Measurements from ENCODE around the gene PALM. TPM values are rescaled to one million over a fixed set of nuclear protein-coding genes. Genes with fewer than 3 reads are reported as not detected.

The PALM gene
- total RNA-seq, 1 donor from 2014 or later = 13.9 TPM

- Histone ChIP-seq H3K4me3 (no peak overlapping the region), H3K9ac (no peak overlapping the region), H4K20me1 (ENCODE audit: low read depth) (no peaks in the 10 kb centered on the region), H3K79me2 (ENCODE audit: low read depth) (no peaks in the 10 kb centered on the region), H2AFZ (replicated peaks) (no peak overlapping the region), H3K27me3 (no peaks in the 10 kb centered on the region), H3K4me2 (no peak overlapping the region), H3K36me3 (no peaks in the 10 kb centered on the region), H3K27ac (no peak overlapping the region), H3F3A (ENCODE audit: low read depth) (peaks cover 3% of the 10 kb centered on the region), H3K4me1 (peaks cover 2% of the 10 kb centered on the region), H3K9me3 (ENCODE audit: low read depth) (no peaks in the 10 kb centered on the region)
- Mint-ChIP-seq H3K4me1 (peaks cover 5% of the 10 kb centered on the region), H3K4me3 (no peak overlapping the region), H3K9me3 (peaks cover 20% of the 10 kb centered on the region), H3K27me3 (ENCODE audit: insufficient read depth, low read depth) (peaks cover 11% of the 10 kb centered on the region), H3K36me3 (peaks cover 3% of the 10 kb centered on the region), H3K27ac (no peak overlapping the region)
- no peak for DNase-seq (ENCODE audit: low spot score)
- no peak for TF ChIP-seq CTCF (IDR thresholded peaks at IDR 0.05)
Measured at GRCh38 chr19:756236-756635, 47.5 kb downstream of the PALM start.

- Histone ChIP-seq H2AFZ (replicated peaks) (no peak overlapping the region), H3K36me3 (no peaks in the 10 kb centered on the region), H3K27ac (no peak overlapping the region), H4K20me1 (ENCODE audit: low read depth) (no peaks in the 10 kb centered on the region), H3K4me1 (peaks cover 2% of the 10 kb centered on the region), H3F3A (ENCODE audit: low read depth) (peaks cover 3% of the 10 kb centered on the region), H3K27me3 (no peaks in the 10 kb centered on the region), H3K79me2 (ENCODE audit: low read depth) (no peaks in the 10 kb centered on the region), H3K4me2 (no peak overlapping the region), H3K9me3 (ENCODE audit: low read depth) (no peaks in the 10 kb centered on the region), H3K9ac (no peak overlapping the region), H3K4me3 (no peak overlapping the region)
- Mint-ChIP-seq H3K27me3 (ENCODE audit: insufficient read depth, low read depth) (peaks cover 12% of the 10 kb centered on the region), H3K4me1 (peaks cover 5% of the 10 kb centered on the region), H3K4me3 (no peak overlapping the region), H3K27ac (no peak overlapping the region), H3K36me3 (peaks cover 3% of the 10 kb centered on the region), H3K9me3 (peaks cover 20% of the 10 kb centered on the region)
- TF ChIP-seq EZH2 (IDR thresholded peaks at IDR 0.05) = no peak
- no peak for TF ChIP-seq CTCF (IDR thresholded peaks at IDR 0.05)
- no peak for TF ChIP-seq EZH2phosphoT487 (IDR thresholded peaks at IDR 0.05)
- no peak for DNase-seq (ENCODE audit: low spot score)
Measured at GRCh38 chr19:756821-757688, 48.3 kb downstream of the PALM start.

DNA sequence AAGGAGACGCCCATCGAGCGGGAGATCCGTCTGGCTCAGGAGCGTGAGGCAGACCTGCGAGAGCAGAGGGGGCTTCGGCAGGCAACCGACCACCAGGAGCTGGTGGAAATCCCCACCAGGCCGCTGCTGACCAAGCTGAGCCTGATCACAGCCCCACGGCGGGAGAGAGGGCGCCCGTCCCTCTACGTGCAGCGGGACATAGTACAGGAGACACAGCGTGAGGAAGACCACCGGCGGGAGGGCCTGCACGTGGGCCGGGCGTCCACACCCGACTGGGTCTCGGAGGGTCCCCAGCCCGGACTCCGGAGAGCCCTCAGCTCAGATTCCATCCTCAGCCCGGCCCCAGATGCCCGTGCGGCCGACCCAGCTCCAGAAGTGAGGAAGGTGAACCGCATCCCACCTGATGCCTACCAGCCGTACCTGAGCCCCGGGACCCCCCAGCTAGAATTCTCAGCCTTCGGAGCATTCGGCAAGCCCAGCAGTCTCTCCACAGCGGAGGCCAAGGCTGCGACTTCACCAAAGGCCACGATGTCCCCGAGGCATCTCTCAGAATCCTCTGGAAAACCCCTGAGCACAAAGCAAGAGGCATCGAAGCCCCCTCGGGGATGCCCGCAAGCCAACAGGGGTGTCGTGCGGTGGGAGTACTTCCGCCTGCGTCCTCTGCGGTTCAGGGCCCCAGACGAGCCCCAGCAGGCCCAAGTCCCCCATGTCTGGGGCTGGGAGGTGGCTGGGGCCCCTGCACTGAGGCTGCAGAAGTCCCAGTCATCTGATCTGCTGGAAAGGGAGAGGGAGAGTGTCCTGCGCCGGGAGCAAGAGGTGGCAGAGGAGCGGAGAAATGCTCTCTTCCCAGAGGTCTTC is 49.3 kb downstream of the PALM start:
- no peaks in the 10 kb centered on the region for H3K27me3 ChIP-seq
- H2AFZ ChIP-seq (replicated peaks) = no peak overlapping the region
- H3K4me1 ChIP-seq = peaks cover 2% of the 10 kb centered on the region
- Mint-ChIP-seq H3K27ac (no peak overlapping the region), H3K9me3 (peaks cover 20% of the 10 kb centered on the region), H3K4me3 (no peak overlapping the region), H3K4me1 (peaks cover 2% of the 10 kb centered on the region), H3K27me3 (ENCODE audit: insufficient read depth, low read depth) (peaks cover 14% of the 10 kb centered on the region), H3K36me3 (peaks cover 3% of the 10 kb centered on the region)
- no peaks in the 10 kb centered on the region for H4K20me1 ChIP-seq (ENCODE audit: low read depth)
- no peaks in the 10 kb centered on the region for H3K79me2 ChIP-seq (ENCODE audit: low read depth)
- DNase-seq (ENCODE audit: low spot score) = no peak
- H3K4me2 ChIP-seq = no peak overlapping the region
- H3K9me3 ChIP-seq (ENCODE audit: low read depth) = no peaks in the 10 kb centered on the region
- H3K9ac ChIP-seq = no peak overlapping the region
- no peak overlapping the region for H3K4me3 ChIP-seq
- H3F3A ChIP-seq (ENCODE audit: low read depth) = peaks cover 3% of the 10 kb centered on the region
- no peak for TF ChIP-seq EZH2 (IDR thresholded peaks at IDR 0.05)
- no peak for TF ChIP-seq EZH2phosphoT487 (IDR thresholded peaks at IDR 0.05)
- TF ChIP-seq CTCF (IDR thresholded peaks at IDR 0.05) = no peak
- no peaks in the 10 kb centered on the region for H3K36me3 ChIP-seq
- no peak overlapping the region for H3K27ac ChIP-seq
